ENCODE results near the gene REXO2. TPM values are rescaled to one million over a fixed set of nuclear protein-coding genes. Genes with fewer than 3 reads are reported as not detected.

REXO2 gene
- total RNA-seq, 1 experiment from 2014 or later = 74.2 TPM

DNA sequence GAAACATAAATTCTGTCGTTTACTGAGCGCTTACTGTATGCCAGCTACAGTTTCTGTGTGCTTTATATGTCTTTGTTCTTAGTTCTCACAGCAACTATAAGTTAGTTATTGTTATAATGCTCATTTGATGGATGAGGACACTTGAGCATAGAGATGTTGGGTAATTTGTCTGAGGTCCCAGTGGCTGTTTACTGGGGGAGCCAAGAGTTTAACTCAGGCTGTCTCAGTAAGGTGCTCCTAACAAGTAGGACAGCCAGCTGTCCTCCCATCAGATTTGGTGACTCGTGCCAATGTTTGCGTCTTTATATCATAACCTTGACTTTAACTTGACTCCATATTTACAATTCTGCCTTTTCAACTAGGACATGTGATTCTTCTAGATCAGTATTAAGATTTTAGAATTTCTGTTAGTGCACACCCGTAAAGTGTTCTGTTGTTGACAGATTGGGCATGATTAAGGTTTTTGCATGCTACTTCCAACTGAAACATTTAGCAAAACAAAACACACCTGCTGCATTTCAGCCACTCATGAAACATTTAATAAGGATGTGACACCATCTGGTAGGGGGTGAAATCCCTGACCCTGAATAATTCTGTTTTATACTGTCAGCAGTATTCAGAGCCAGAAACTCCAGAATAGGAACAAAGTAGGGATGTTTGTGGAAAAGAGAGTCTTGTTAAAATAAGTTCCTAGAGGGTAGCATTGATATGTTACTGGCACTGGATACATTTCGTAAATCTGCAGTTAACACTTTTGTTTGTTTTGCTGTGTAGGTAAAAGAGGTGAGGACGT lies 1.9 kb downstream of the REXO2 start:
- no peak for DNase-seq
- TSS peak; percentile 22 for BruUV-seq (replicated peaks)
- H3K36me3 Mint-ChIP-seq (ENCODE audit: insufficient read depth, unreplicated experiment) = peaks cover 26% of the 10 kb centered on the region
- H3K4me1 Mint-ChIP-seq (ENCODE audit: low read depth, unreplicated experiment) = peaks cover 28% of the 10 kb centered on the region
- no peak overlapping the region for H3K27ac Mint-ChIP-seq (ENCODE audit: unreplicated experiment)
- intact Hi-C loops (cut with micrococcal nuclease; ENCODE audit: unreplicated experiment) = no loop called here
- TF ChIP-seq, protein P1, sequence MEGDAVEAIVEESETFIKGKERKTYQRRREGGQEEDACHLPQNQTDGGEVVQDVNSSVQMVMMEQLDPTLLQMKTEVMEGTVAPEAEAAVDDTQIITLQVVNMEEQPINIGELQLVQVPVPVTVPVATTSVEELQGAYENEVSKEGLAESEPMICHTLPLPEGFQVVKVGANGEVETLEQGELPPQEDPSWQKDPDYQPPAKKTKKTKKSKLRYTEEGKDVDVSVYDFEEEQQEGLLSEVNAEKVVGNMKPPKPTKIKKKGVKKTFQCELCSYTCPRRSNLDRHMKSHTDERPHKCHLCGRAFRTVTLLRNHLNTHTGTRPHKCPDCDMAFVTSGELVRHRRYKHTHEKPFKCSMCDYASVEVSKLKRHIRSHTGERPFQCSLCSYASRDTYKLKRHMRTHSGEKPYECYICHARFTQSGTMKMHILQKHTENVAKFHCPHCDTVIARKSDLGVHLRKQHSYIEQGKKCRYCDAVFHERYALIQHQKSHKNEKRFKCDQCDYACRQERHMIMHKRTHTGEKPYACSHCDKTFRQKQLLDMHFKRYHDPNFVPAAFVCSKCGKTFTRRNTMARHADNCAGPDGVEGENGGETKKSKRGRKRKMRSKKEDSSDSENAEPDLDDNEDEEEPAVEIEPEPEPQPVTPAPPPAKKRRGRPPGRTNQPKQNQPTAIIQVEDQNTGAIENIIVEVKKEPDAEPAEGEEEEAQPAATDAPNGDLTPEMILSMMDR (IDR thresholded peaks at IDR 0.05; ENCODE audit: unreplicated experiment) = no peak
- CTCF ChIA-PET = no interaction called here
- peak overlapping the region; percentile 100 for H3K4me3 Mint-ChIP-seq (ENCODE audit: low read depth, unreplicated experiment)
- H3K9me3 Mint-ChIP-seq (ENCODE audit: low read depth, unreplicated experiment) = no peaks in the 10 kb centered on the region
- H3K27me3 Mint-ChIP-seq (ENCODE audit: unreplicated experiment) = no peaks in the 10 kb centered on the region

GRCh38 chr11:114441921-114442320 lies 2.7 kb downstream of the REXO2 start:
- CTCF ChIA-PET = no interaction called here
- no TSS peak for BruUV-seq (replicated peaks)
- DNase-seq = no peak
- Mint-ChIP-seq H3K4me3 (ENCODE audit: low read depth, unreplicated experiment) (no peak overlapping the region), H3K36me3 (ENCODE audit: insufficient read depth, unreplicated experiment) (peaks cover 33% of the 10 kb centered on the region), H3K27ac (ENCODE audit: unreplicated experiment) (no peak overlapping the region), H3K4me1 (ENCODE audit: low read depth, unreplicated experiment) (peaks cover 36% of the 10 kb centered on the region), H3K27me3 (ENCODE audit: unreplicated experiment) (no peaks in the 10 kb centered on the region), H3K9me3 (ENCODE audit: low read depth, unreplicated experiment) (no peaks in the 10 kb centered on the region)
- TF ChIP-seq, protein P1 (IDR thresholded peaks at IDR 0.05; ENCODE audit: unreplicated experiment) = no peak
- intact Hi-C loops (cut with micrococcal nuclease; ENCODE audit: unreplicated experiment) = no loop called here

DNA sequence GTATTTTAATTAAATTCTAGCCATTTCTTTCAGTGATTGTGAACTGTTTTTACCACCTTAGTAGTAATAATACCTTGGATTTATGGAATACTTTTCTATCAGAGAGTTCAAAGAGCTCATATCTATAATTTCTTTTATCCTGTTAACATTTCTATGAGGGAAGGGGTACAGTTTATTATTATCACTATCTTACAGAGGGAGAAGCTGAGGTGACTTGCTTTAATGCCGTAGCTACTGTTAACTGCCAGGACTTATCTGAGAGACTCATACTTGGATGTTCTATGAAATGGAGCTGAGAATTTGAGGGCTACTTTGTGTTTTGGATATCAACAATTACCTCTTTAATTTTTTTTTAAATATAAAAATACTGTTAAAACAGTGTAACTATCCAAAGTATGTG lies 3.3 kb downstream of the REXO2 start:
- Mint-ChIP-seq H3K4me3 (ENCODE audit: low read depth, unreplicated experiment) (no peak overlapping the region), H3K36me3 (ENCODE audit: insufficient read depth, unreplicated experiment) (peaks cover 37% of the 10 kb centered on the region), H3K4me1 (ENCODE audit: low read depth, unreplicated experiment) (peaks cover 40% of the 10 kb centered on the region)

DNA sequence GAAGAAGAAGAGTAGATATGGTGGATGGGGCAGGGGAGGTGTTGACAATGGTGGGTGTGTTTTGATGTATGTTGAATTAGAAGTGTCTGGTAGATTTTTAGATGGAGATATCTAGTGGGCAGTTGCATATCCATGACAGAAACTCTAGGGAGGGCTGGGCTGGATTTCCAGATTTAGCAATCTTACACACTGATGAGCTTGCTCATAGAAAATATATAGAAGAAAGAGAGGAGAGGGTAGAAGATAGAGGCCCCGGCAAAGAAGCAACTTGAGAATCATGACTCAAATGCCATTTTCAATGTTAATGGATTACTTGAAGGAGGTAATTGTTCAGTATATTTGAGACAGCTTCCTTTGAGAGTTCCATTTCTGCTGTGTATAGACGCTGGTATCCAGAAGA lies 8.2 kb downstream of the REXO2 start:
- H3K4me1 Mint-ChIP-seq (ENCODE audit: low read depth, unreplicated experiment) = peaks cover 18% of the 10 kb centered on the region
- CTCF ChIA-PET = no interaction called here
- TF ChIP-seq, protein P1 (IDR thresholded peaks at IDR 0.05; ENCODE audit: unreplicated experiment) = no peak
- peaks cover 14% of the 10 kb centered on the region for H3K36me3 Mint-ChIP-seq (ENCODE audit: insufficient read depth, unreplicated experiment)
- H3K27ac Mint-ChIP-seq (ENCODE audit: unreplicated experiment) = peak overlapping the region; percentile 10
- DNase-seq = no peak
- H3K9me3 Mint-ChIP-seq (ENCODE audit: low read depth, unreplicated experiment) = no peaks in the 10 kb centered on the region
- H3K4me3 Mint-ChIP-seq (ENCODE audit: low read depth, unreplicated experiment) = no peak overlapping the region
- H3K27me3 Mint-ChIP-seq (ENCODE audit: unreplicated experiment) = no peaks in the 10 kb centered on the region
- intact Hi-C loops (cut with micrococcal nuclease; ENCODE audit: unreplicated experiment) = no loop called here
- no TSS peak for BruUV-seq (replicated peaks)

More for the DNA sequence above, 3.3 kb downstream of the REXO2 start:
- TF ChIP-seq, protein P1 (IDR thresholded peaks at IDR 0.05; ENCODE audit: unreplicated experiment) = no peak
- H3K9me3 Mint-ChIP-seq (ENCODE audit: low read depth, unreplicated experiment) = no peaks in the 10 kb centered on the region
- CTCF ChIA-PET = no interaction called here
- intact Hi-C loops (cut with micrococcal nuclease; ENCODE audit: unreplicated experiment) = no loop called here
- H3K27me3 Mint-ChIP-seq (ENCODE audit: unreplicated experiment) = no peaks in the 10 kb centered on the region
- BruUV-seq (replicated peaks) = no TSS peak
- no peak overlapping the region for H3K27ac Mint-ChIP-seq (ENCODE audit: unreplicated experiment)
- DNase-seq = no peak
